K562 (cell line): ENCODE measurements around the gene MBD5. TPM values are rescaled to one million over a fixed set of nuclear protein-coding genes. Genes with fewer than 3 reads are reported as not detected.

Experiments used
- ATAC-seq: fragments of 200-7000 bp; cut with Tn5 transposase; 3 replicates; pipeline ENCODE4 v1.9.1; 2020; ENCODE audit warnings: moderate library complexity
- BruUV-seq: library from RNA; stranded (reverse); fragments of 400-500 nt; replicated peaks from 2 replicates; lab custom pipeline; 2021; lab: Mats Ljungman, UMichigan
- CTCF ChIA-PET: fragments of 300-600 bp; formaldehyde crosslinking; extraction: SDS; loops from one replicate; lab custom pipeline; 2021; ENCODE audit warnings: low intra/inter-chr PET ratio; lab: Yijun Ruan, JAX
- POLR2A ChIA-PET: fragments of 300-600, 350-650 bp; sonication (Branson Sonifier 250); formaldehyde crosslinking; extraction: SDS; loops from one replicate; lab custom pipeline; 2021; ENCODE audit warnings: antibody characterized with exemption, inconsistent platforms; lab: Yijun Ruan, JAX
- DNase-seq, 4 experiments: peaks; one replicate each; pipeline versions ENCODE4 v3.0.0 to v3.0.0-alpha.2; 2011 to 2018; ENCODE audit warnings: low spot score in 3 of 4, mixed read lengths in 3 of 4; ENCODE audit errors: extremely low read depth in 1 of 4
- FAIRE-seq: peaks from 2 replicates; lab custom pipeline; 2011; peaks lifted over from hg19 to GRCh38; lab: Jason Lieb, UNC
- H2AFZ ChIP-seq: 2 replicates; pipeline ENCODE4 v1.6.0; 2011; ENCODE audit warnings: low read depth, low read length, control low read depth, inconsistent platforms
- H3K27ac ChIP-seq: fragments of 200-600 bp; 3 replicates; pipeline ENCODE4 v1.8.0; 2011; ENCODE audit warnings: low read depth, mild to moderate bottlenecking, control low read depth, inconsistent platforms, low read length, moderate library complexity, mixed read lengths; ENCODE audit errors: extremely low read depth
- H3K27me3 ChIP-seq, 2 experiments: fragments of 300-600 bp in 1 of 2; 2 replicates in 1 of 2; 3 replicates in 1 of 2; pipeline versions ENCODE4 v1.6.0 to v1.8.0; 2011; ENCODE audit warnings: inconsistent platforms in 2 of 2, low read length in 2 of 2, mild to moderate bottlenecking in 1 of 2, mixed read lengths in 1 of 2, moderate library complexity in 1 of 2; ENCODE audit not compliant: control insufficient read depth in 2 of 2, insufficient read depth in 2 of 2
- H3K36me3 ChIP-seq: fragments of 300-600 bp; 3 replicates; pipeline ENCODE4 v1.8.0; 2011; ENCODE audit warnings: mild to moderate bottlenecking, low read length, inconsistent platforms; ENCODE audit not compliant: control insufficient read depth, insufficient read depth
- H3K4me1 ChIP-seq, 2 experiments: fragments of 200-600 bp in 1 of 2; replicated peaks in 1 of 2; 2 replicates in 1 of 2; 3 replicates in 1 of 2; pipeline versions ENCODE4 v1.5.1 to v1.8.0; 2011; ENCODE audit warnings: inconsistent platforms in 2 of 2, low read length in 2 of 2, mild to moderate bottlenecking in 1 of 2, mixed read lengths in 1 of 2, moderate library complexity in 1 of 2; ENCODE audit not compliant: control insufficient read depth in 2 of 2, insufficient read depth in 2 of 2
- H3K4me2 ChIP-seq: 2 replicates; pipeline ENCODE4 v1.6.1; 2011; ENCODE audit warnings: low read length, control low read depth, inconsistent platforms, mixed read lengths; ENCODE audit not compliant: insufficient read depth
- H3K4me3 ChIP-seq: fragments of 200-600 bp; sonication (generic), shearing (Covaris generic); 2 replicates; pipeline ENCODE4 v1.5.1; 2016; ENCODE audit warnings: control low read depth, inconsistent platforms
- H3K79me2 ChIP-seq: fragments of 200-600 bp; 3 replicates; pipeline ENCODE4 v1.8.0; 2011; ENCODE audit warnings: low read length, inconsistent platforms; ENCODE audit not compliant: control insufficient read depth, insufficient read depth
- H3K9ac ChIP-seq, 2 experiments: 2 replicates each; pipeline versions ENCODE4 v1.6.0 to v1.6.1; 2011; ENCODE audit warnings: low read depth in 2 of 2, low read length in 2 of 2, control low read depth in 1 of 2, inconsistent platforms in 1 of 2, mild to moderate bottlenecking in 1 of 2, mixed read lengths in 1 of 2; ENCODE audit not compliant: insufficient read depth in 1 of 2
- H3K9me1 ChIP-seq: one replicate; pipeline ENCODE4 v1.6.0; 2011; ENCODE audit warnings: inconsistent platforms, mild to moderate bottlenecking, low read length, moderate library complexity; ENCODE audit not compliant: control insufficient read depth, insufficient read depth
- H3K9me3 ChIP-seq: replicated peaks from 2 replicates; pipeline ENCODE4 v1.5.1; 2011; ENCODE audit warnings: low read depth, low read length, inconsistent platforms; ENCODE audit not compliant: control insufficient read depth, insufficient read depth
- H4K20me1 ChIP-seq: replicated peaks from 2 replicates; pipeline ENCODE4 v1.6.1; 2011; ENCODE audit warnings: low read length, inconsistent platforms, mixed read lengths; ENCODE audit not compliant: control insufficient read depth, insufficient read depth
- CBX3 ChIP-seq, 2 experiments: IDR thresholded peaks; 1 replicate in 1 of 2; 2 replicates in 1 of 2; pipeline ENCODE4 v1.6.1; 2012; ENCODE audit warnings: inconsistent platforms in 2 of 2, low read length in 2 of 2, borderline replicate concordance in 1 of 2, control low read depth in 1 of 2
- GATAD2A ChIP-seq: fragments of 450-650 bp; IDR thresholded peaks from 2 replicates; pipeline ENCODE4 v1.6.1; 2017
- GATAD2B ChIP-seq: fragments of 450-650 bp; IDR thresholded peaks from 2 replicates; pipeline ENCODE4 v1.6.1; 2017; ENCODE audit warnings: mild to moderate bottlenecking, borderline replicate concordance
- NCOR1 ChIP-seq: fragments of 450-650 bp; IDR thresholded peaks from 2 replicates; pipeline ENCODE4 v1.6.1; 2016; ENCODE audit warnings: mild to moderate bottlenecking, moderate library complexity
- POLR2H ChIP-seq: IDR thresholded peaks from 2 replicates; pipeline ENCODE4 v1.6.1; 2016; ENCODE audit warnings: missing genetic modification characterization, low read depth, mild to moderate bottlenecking, control low read depth, missing compliant biosample characterization, moderate library complexity
- PPARD ChIP-seq: fragments of 250-450 bp; sonication (Bioruptor Pico); IDR thresholded peaks from 2 replicates; pipeline ENCODE4 v1.8.0; 2022; ENCODE audit warnings: inconsistent platforms, mild to moderate bottlenecking, moderate library complexity
- RAD21 ChIP-seq, 2 experiments: fragments of 250-450 bp in 1 of 2; fragments of 450-650 bp in 1 of 2; sonication (Bioruptor Pico) in 1 of 2; formaldehyde crosslinking in 1 of 2; IDR thresholded peaks in 1 of 2; conservative IDR thresholded peaks in 1 of 2; 2 replicates each; pipeline versions ENCODE4 v1.4.0 to v1.8.0; 2020 to 2022; ENCODE audit warnings: mild to moderate bottlenecking in 2 of 2, moderate library complexity in 1 of 2
- RAD51 ChIP-seq: fragments of 450-650 bp; IDR thresholded peaks from 2 replicates; pipeline ENCODE4 v1.7.1; 2016; ENCODE audit warnings: low read depth, mild to moderate bottlenecking, borderline replicate concordance
- STAT5A ChIP-seq: IDR thresholded peaks from 2 replicates; pipeline ENCODE4 v1.6.1; 2012; ENCODE audit warnings: low read length, inconsistent platforms, borderline replicate concordance
- ZNF232 ChIP-seq: sonication (generic); formaldehyde crosslinking; IDR thresholded peaks from 2 replicates; pipeline ENCODE4 v1.8.0; 2022; ENCODE audit warnings: mild to moderate bottlenecking, missing genetic modification reagents
- ZNF324 ChIP-seq: fragments of 250-450 bp; sonication (Bioruptor Pico); IDR thresholded peaks from 2 replicates; pipeline ENCODE4 v1.4.0; 2020; ENCODE audit warnings: mild to moderate bottlenecking
- WGBS: fragments of 100-300 bp; shearing (Covaris generic); methylation state at CpG from one replicate; pipeline ENCODE4 v1.1.6; 2016; ENCODE audit warnings: low coverage, mixed read lengths; ENCODE audit not compliant: insufficient coverage; ENCODE audit errors: missing lambda C conversion rate; 5-methylcytosine and 5-hydroxymethylcytosine counted together
- in situ Hi-C: fragments of 300-500 bp; cut with MboI; formaldehyde crosslinking; loops from 4 replicates; pipeline ENCODE4 v1.15.0; 2018; ENCODE audit warnings: inconsistent platforms, mixed read lengths
- intact Hi-C: fragments of 100-400 bp; cut with micrococcal nuclease; formaldehyde crosslinking; loops from 2 replicates; pipeline ENCODE4 v1.14.2; 2022
- polyA plus RNA-seq, 8 experiments: library from polyadenylated mRNA; depleted of rRNA in 4 of 8; stranded (reverse) in 5 of 8; unstranded in 3 of 8; fragments of >200 nt; fragmentation: Nextera tagmentation in 2 of 8; fragmentation: Illumina TruSeq in 1 of 8; extraction: Ambion mirVana in 2 of 8; extraction: Trizol in 1 of 8; gene quantifications; 2 replicates each; pipeline versions ENCODE4 v1.2.1 to v1.2.3, GENCODE V29; 2011 to 2014; ENCODE audit warnings: inconsistent platforms in 1 of 8, missing spikeins in 1 of 8
- total RNA-seq, 7 experiments: library from RNA; depleted of rRNA in 6 of 7; stranded (reverse); fragments of >200 nt in 6 of 7; fragmentation: Illumina TruSeq in 2 of 7; extraction: Trizol in 2 of 7; gene quantifications; 2 replicates each; pipeline versions ENCODE4 v1.2.1 to v1.2.3, GENCODE V29; 2011 to 2021; ENCODE audit warnings: low replicate concordance in 1 of 7
- TF ChIP-seq, protein P1 (sequence below): IDR thresholded peaks from 2 replicates; pipeline ENCODE4 v1.6.1; 2016; ENCODE audit warnings: missing genetic modification characterization, missing compliant biosample characterization
- TF ChIP-seq, protein P2 (sequence below): fragments of 250-450 bp; sonication (Bioruptor Pico); IDR thresholded peaks from 2 replicates; pipeline ENCODE4 v1.8.0; 2022; ENCODE audit warnings: moderate library complexity, mild to moderate bottlenecking, inconsistent platforms
- TF ChIP-seq, protein P3 (sequence below), 2 experiments: fragments of 450-650 bp in 1 of 2; sonication (generic) in 1 of 2; formaldehyde crosslinking in 1 of 2; IDR thresholded peaks in 1 of 2; conservative IDR thresholded peaks in 1 of 2; 2 replicates each; pipeline versions ENCODE4 v1.6.1 to v1.8.1; 2016 to 2023; ENCODE audit warnings: mild to moderate bottlenecking in 2 of 2, moderate library complexity in 2 of 2, inconsistent platforms in 1 of 2, missing genetic modification reagents in 1 of 2

Gene MBD5
- total and polyA plus RNA-seq, 9 of the 15 experiments (the other 6 are each of a cell fraction or from before 2014, with no cell fraction given) = 3.4 to 14.5 (median 9.0) TPM

DNA sequence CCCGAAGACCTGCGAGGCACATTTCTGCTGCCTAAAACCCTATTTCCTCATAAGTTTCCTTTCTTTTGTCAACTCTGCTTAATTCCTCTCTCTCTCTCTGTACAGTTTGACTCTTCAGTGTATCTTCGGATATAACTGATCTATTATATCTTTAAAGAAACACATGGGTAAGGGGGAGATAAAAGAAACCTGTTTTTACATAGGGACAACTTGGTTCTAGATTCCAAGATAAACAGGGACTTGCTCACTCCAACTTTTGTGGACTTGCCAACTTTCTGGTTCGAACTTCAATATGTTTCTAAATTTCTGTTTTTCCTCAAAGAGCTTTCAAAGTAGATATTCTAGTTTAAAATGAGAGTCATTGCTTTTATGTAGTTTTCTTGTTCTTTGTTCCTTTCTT lies 441.0 kb downstream of the MBD5 start (continued):
- TF ChIP-seq, protein P1, sequence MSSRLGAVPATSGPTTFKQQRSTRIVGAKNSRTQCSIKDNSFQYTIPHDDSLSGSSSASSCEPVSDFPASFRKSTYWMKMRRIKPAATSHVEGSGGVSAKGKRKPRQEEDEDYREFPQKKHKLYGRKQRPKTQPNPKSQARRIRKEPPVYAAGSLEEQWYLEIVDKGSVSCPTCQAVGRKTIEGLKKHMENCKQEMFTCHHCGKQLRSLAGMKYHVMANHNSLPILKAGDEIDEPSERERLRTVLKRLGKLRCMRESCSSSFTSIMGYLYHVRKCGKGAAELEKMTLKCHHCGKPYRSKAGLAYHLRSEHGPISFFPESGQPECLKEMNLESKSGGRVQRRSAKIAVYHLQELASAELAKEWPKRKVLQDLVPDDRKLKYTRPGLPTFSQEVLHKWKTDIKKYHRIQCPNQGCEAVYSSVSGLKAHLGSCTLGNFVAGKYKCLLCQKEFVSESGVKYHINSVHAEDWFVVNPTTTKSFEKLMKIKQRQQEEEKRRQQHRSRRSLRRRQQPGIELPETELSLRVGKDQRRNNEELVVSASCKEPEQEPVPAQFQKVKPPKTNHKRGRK = no peak
- TF ChIP-seq, protein P2, sequence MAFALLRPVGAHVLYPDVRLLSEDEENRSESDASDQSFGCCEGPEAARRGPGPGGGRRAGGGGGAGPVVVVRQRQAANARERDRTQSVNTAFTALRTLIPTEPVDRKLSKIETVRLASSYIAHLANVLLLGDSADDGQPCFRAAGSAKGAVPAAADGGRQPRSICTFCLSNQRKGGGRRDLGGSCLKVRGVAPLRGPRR (CRISPR knock-in tag) = no peak
- TF ChIP-seq PPARD (CRISPR knock-in tag) (no peak), STAT5A (no peak), CBX3 (IDR thresholded peaks at IDR 0.05; ENCODE audit: borderline replicate concordance in 1 of 2, low read length in 2 of 2) (no peak)

DNA sequence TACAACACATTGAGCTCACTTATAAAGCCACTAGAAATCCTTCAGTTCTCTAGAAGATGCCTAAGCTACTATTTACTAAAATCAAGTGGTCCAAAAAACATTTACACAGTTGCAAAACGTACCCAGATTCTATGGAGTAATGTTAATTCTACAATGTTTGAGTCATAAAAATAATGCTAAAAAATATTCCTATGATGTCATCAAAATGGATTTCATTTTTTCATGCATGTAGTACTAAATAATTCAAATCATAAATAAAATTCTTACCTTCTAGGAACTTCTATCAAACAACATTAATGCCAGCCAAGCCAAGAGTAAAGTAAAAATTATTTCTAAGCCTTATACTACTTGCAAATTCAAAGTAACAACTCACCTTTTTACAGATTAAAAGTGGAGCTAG lies 454.7 kb downstream of the MBD5 start:
- no peaks in the 10 kb centered on the region for H3K79me2 ChIP-seq
- BruUV-seq = no TSS peak
- DNase-seq (no peak), FAIRE-seq (no peak), ATAC-seq (no peak)
- CTCF ChIA-PET = no interaction called here
- no peaks in the 10 kb centered on the region for H3K4me1 ChIP-seq
- H3K4me3 ChIP-seq = no peak overlapping the region
- no peaks in the 10 kb centered on the region for H3K27me3 ChIP-seq
- H3K4me2 ChIP-seq = no peak overlapping the region
- in situ Hi-C loops (no loop called here), intact Hi-C loops (no loop called here)
- H4K20me1 ChIP-seq = no peaks in the 10 kb centered on the region
- no peak overlapping the region for H3K9ac ChIP-seq
- H3K9me3 ChIP-seq = no peaks in the 10 kb centered on the region
- H3K36me3 ChIP-seq = no peaks in the 10 kb centered on the region
- POLR2A ChIA-PET = no interaction called here
- no peak overlapping the region for H2AFZ ChIP-seq
- TF ChIP-seq GATAD2B = no peak
- TF ChIP-seq POLR2H (tag) = no peak
- TF ChIP-seq, protein P3, sequence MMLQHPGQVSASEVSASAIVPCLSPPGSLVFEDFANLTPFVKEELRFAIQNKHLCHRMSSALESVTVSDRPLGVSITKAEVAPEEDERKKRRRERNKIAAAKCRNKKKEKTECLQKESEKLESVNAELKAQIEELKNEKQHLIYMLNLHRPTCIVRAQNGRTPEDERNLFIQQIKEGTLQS (IDR thresholded peaks at IDR 0.05) = peak; percentile 17; the same call in 1 of the 2 replicates
- TF ChIP-seq, protein P3 (CRISPR knock-in tag; conservative IDR thresholded peaks at IDR 0.05) = no peak
- TF ChIP-seq RAD21 (CRISPR knock-in tag; conservative IDR thresholded peaks at IDR 0.05 in 1 of 2, IDR thresholded peaks at IDR 0.05 in 1 of 2) = no peak
- no peak for TF ChIP-seq GATAD2A
- TF ChIP-seq RAD51 = no peak
- TF ChIP-seq ZNF324 (CRISPR knock-in tag) = no peak
- no peak for TF ChIP-seq NCOR1
- no peak for TF ChIP-seq ZNF232 (CRISPR knock-in tag)
- 8% methylated on average over 1 of the region's 1 CpG for WGBS
- no peaks in the 10 kb centered on the region for H3K9me1 ChIP-seq
- no peak overlapping the region for H3K27ac ChIP-seq
